Stimulated activated effector memory CD8-positive, alpha-beta T cell treated with anti-CD3 and anti-CD28 coated beads, Interleukin-12 subunit alpha, Interleukin-12 subunit beta, amount 100 ng/mL, for 72 hours (primary cell): ENCODE data around the gene SF3B6.

ENCODE experiments used
- ATAC-seq: fragments of 150-1000 bp; cut with Tn5 transposase; 2 replicates; pipeline ENCODE4 v1.10.0; 2021
- DNase-seq, 2 donors: peaks; one replicate each; pipeline ENCODE4 v3.0.0; 2021 to 2022; ENCODE audit warnings: low spot score in 2 of 2
- H3K27ac Mint-ChIP-seq: one replicate; pipeline ENCODE4 v1.8.0; 2022; ENCODE audit warnings: mild to moderate bottlenecking, mixed read lengths
- H3K36me3 Mint-ChIP-seq: one replicate; pipeline ENCODE4 v1.8.0; 2022; ENCODE audit warnings: mild to moderate bottlenecking, mixed read lengths
- H3K4me1 Mint-ChIP-seq: one replicate; pipeline ENCODE4 v1.8.0; 2022; ENCODE audit warnings: mixed read lengths
- H3K4me3 Mint-ChIP-seq: one replicate; pipeline ENCODE4 v1.8.0; 2022; ENCODE audit warnings: mild to moderate bottlenecking, mixed read lengths
- H3K9me3 Mint-ChIP-seq: one replicate; pipeline ENCODE4 v1.8.0; 2022; ENCODE audit warnings: mixed read lengths

The SF3B6 gene

DNA sequence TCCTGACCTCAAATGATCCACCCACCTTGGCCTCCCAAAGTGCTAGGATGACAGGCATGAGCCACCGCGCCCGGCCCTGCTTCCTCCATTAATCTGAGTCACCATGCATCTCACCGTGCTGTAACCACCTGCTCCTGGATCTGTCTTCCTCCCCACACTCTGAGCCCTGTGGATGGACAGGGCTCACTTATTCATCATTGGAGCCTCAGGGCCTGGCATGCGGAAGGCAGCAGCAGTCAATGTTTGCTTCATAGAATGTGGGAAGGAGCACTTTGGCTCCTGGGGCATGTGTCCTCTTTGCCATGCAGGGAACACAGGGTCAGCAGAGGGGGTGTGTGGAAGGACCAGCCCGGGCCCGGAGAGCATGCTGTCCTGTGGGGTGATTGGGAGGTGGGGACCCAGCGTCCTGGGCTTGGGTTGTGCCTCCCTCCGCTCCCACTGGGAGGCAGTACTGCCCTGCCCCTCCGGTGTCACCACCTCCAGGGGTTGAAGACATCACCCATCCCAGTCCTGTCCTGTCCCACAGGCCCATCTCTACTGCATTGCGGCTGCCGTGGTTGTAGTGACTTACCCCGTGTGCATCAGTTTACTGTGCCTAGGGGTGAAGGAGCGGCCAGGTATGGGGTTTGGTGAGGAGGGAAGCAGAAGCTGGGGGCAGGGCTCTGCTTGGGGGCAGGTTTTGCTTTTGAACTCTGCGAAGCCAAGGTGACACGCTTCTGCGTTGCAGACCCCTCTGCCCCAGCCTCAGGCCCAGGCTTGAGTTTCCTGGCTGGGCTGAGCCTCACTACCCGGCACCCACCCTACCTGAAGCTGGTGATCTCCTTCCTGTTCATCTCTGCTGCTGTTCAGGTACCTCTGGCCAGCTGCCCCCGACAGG, 54.8 kb downstream of the SF3B6 start:
- Mint-ChIP-seq H3K27ac (no peak overlapping the region), H3K36me3 (peaks cover 8% of the 10 kb centered on the region), H3K9me3 (no peaks in the 10 kb centered on the region), H3K4me3 (no peak overlapping the region), H3K4me1 (peaks cover 9% of the 10 kb centered on the region)
- DNase-seq (no peak), ATAC-seq (peak; percentile 62)

GRCh38 chr2:24020244-24020643, 55.9 kb downstream of the SF3B6 start:
- H3K36me3 Mint-ChIP-seq, result peaks cover 7% of the 10 kb centered on the region
- no peaks in the 10 kb centered on the region for H3K9me3 Mint-ChIP-seq
- H3K4me1 Mint-ChIP-seq, result peaks cover 9% of the 10 kb centered on the region
- ATAC-seq, result no peak
- H3K27ac Mint-ChIP-seq, result no peak overlapping the region
- H3K4me3 Mint-ChIP-seq, result no peak overlapping the region
- DNase-seq, result no peak

- no peaks in the 10 kb centered on the region for H3K9me3 Mint-ChIP-seq
- H3K36me3 Mint-ChIP-seq, result peaks cover 2% of the 10 kb centered on the region
- ATAC-seq (no peak), DNase-seq (no peak)
- H3K4me1 Mint-ChIP-seq, result peaks cover 5% of the 10 kb centered on the region
- H3K27ac Mint-ChIP-seq, result no peak overlapping the region
- no peak overlapping the region for H3K4me3 Mint-ChIP-seq
These were observed 56.4 kb downstream of the SF3B6 start for GRCh38 chr2:24019729-24020128.

- ATAC-seq (no peak), DNase-seq (no peak)
- Mint-ChIP-seq H3K4me3 (no peak overlapping the region), H3K36me3 (no peaks in the 10 kb centered on the region), H3K27ac (no peak overlapping the region), H3K4me1 (no peaks in the 10 kb centered on the region), H3K9me3 (no peaks in the 10 kb centered on the region)
These were observed 57.9 kb downstream of the SF3B6 start for GRCh38 chr2:24018241-24018640.

DNA sequence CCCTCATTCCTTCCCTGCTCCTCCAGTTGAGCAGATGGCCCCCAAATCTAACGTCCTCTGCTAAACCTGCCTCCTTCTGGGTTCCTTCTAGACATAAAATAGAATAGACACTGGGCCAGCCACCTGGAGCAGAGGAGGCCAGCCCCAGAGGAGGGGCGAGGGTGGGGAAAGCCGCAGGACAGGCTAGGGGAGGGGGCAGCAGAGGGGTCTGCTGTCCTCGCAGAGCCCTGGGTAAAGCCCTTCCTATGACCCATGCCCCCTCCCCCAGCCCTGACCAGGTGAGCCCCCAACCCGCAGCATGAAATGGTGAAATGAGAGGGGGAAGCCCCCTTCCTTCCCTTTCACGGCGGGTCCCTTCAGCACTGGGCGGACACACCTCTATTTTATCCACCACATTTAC, 58.4 kb downstream of the SF3B6 start:
- ATAC-seq (no peak), DNase-seq (no peak)
- no peak overlapping the region for H3K4me3 Mint-ChIP-seq
- H3K27ac Mint-ChIP-seq, result no peak overlapping the region
- H3K4me1 Mint-ChIP-seq, result no peaks in the 10 kb centered on the region
- H3K36me3 Mint-ChIP-seq, result no peaks in the 10 kb centered on the region
- H3K9me3 Mint-ChIP-seq, result no peaks in the 10 kb centered on the region
